AG04449 (cell line): Measurements from ENCODE around the gene ACTC1.
"Not testable (repeated sequence)": the region's sequence is repeated elsewhere in the genome, so short reads cannot be mapped to it uniquely, and the experiment has no call there.

Source experiments
- CTCF ChIA-PET: fragments of 350-600 bp; formaldehyde crosslinking; extraction: SDS; loops from one replicate; lab custom pipeline; 2021; ENCODE audit warnings: antibody characterized with exemption; lab: Yijun Ruan, JAX
- POLR2A ChIA-PET: fragments of 400-600, 350-600 bp; formaldehyde crosslinking; extraction: SDS; loops from one replicate; lab custom pipeline; 2020; ENCODE audit warnings: antibody characterized with exemption, inconsistent platforms; lab: Yijun Ruan, JAX
- DNase-seq: peaks from one replicate; pipeline ENCODE4 v3.0.0-alpha.2; 2010; ENCODE audit warnings: low read depth, low spot score
- H3K4me3 ChIP-seq: 2 replicates; pipeline ENCODE4 v1.5.1; 2011; ENCODE audit warnings: low read depth, mild to moderate bottlenecking, control low read depth, low read length
- TF ChIP-seq, protein P1 (sequence below): IDR thresholded peaks from one replicate; pipeline ENCODE4 v1.5.1; 2011; ENCODE audit warnings: mild to moderate bottlenecking, moderate library complexity, low read length, control low read depth, inconsistent platforms; ENCODE audit not compliant: insufficient read depth; ENCODE audit errors: missing control alignments

The ACTC1 gene

GRCh38 chr15:34812369-34812768, 17.0 kb upstream of the ACTC1 start:
- ChIA-PET POLR2A (interaction anchor here (0.6 kb wide), 1 partner anchor 106 kb away, joined by 3 read pairs; no protein-coding TSS in a partner anchor), CTCF (interaction anchor here (3.6 kb wide), 1 partner anchor 104 kb away, joined by 16 read pairs; no protein-coding TSS in a partner anchor)
- peak; percentile 75 for DNase-seq
- TF ChIP-seq, protein P1, sequence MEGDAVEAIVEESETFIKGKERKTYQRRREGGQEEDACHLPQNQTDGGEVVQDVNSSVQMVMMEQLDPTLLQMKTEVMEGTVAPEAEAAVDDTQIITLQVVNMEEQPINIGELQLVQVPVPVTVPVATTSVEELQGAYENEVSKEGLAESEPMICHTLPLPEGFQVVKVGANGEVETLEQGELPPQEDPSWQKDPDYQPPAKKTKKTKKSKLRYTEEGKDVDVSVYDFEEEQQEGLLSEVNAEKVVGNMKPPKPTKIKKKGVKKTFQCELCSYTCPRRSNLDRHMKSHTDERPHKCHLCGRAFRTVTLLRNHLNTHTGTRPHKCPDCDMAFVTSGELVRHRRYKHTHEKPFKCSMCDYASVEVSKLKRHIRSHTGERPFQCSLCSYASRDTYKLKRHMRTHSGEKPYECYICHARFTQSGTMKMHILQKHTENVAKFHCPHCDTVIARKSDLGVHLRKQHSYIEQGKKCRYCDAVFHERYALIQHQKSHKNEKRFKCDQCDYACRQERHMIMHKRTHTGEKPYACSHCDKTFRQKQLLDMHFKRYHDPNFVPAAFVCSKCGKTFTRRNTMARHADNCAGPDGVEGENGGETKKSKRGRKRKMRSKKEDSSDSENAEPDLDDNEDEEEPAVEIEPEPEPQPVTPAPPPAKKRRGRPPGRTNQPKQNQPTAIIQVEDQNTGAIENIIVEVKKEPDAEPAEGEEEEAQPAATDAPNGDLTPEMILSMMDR, result no peak
- H3K4me3 ChIP-seq, result no peak overlapping the region

DNA sequence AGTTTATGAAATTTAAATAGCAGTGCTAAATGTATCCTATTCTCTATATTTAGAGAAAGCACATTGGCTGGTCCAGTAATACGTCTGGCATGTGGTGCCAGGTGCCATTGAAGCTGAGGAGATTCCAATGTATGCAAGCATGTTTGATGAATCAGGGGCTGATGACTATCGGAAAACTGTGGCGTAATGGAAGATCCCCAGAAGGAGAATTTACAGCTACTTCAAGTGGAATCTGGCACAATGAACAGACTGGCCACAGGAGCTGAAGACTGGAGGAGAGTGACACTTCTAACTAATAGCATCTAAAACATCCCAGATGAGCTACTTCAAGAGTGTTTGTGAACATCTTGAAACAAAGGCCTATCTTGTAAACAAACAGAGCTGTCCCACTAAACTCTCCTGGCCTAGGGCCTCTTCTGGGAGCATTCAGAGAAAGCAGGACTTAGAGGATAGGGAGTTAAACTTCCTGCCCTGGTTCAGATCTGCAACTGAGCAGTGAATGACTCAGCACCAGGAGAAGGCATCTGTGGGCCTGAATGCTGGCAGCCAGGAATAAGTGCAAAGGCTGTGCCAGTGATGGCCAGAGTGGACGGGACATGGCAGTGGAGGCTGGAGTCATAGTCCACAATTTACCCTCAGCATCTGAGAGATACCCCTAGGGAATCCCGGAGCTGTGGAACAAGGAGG, 15.2 kb upstream of the ACTC1 start:
- peak; percentile 98 for DNase-seq
- no peak overlapping the region for H3K4me3 ChIP-seq
- TF ChIP-seq, protein P1, result no peak
- ChIA-PET POLR2A (no interaction called here), CTCF (interaction anchor here (0.8 to 3.6 kb wide), 4 partner anchors 8 to 102 kb away, joined by 3 to 16 read pairs (median 4); no protein-coding TSS in a partner anchor)

DNA sequence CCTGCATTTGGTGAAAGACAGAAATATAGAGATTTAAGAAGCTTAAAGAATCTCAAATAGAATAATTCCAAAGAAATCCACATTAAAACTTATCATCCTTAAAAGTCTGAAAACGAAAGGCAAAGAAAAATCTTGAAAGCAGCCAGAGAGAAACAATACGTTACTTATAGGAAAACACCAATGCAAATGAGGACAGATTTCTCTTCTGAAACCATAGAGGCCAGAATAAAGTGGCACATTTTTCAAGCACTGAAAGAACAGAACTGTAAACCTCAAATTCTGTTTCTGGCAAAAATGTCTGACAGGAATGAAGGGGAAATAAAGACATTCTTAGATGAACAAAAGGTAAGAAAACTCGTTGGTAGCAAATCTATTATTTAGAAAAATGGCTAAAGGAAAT, 13.8 kb upstream of the ACTC1 start:
- DNase-seq, result no peak
- H3K4me3 ChIP-seq, result no peak overlapping the region
- TF ChIP-seq, protein P1, result no peak
- POLR2A ChIA-PET, result no interaction called here
- CTCF ChIA-PET, result no interaction called here

- H3K4me3 ChIP-seq, result no peak overlapping the region
- POLR2A ChIA-PET, result no interaction called here
Measured at GRCh38 chr15:34808016-34808415, 12.7 kb upstream of the ACTC1 start.

DNA sequence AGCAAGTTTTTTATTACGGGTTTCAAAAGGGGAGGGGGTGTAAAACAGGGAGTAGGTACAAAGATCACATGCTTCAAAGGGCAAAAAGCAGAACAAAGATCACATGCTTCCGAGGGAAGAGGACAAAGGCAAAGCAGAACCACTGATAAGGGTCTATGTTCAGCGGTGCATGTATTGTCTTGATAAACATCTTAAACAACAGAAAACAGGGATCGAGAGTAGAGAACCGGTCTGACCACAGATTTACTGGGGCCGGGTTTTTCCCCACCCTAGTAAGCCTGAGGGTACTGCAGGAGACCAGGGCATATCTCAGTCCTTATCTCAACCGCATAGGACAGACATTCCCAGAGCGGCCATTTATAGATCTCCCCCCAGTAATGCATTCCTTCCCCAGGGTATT, 11.9 kb upstream of the ACTC1 start:
- POLR2A ChIA-PET, H3K4me3 ChIP-seq, DNase-seq: not testable (repeated sequence)
- CTCF ChIA-PET, result interaction anchor here (1.2 kb wide), 1 partner anchor 14 kb away, joined by 3 read pairs; no protein-coding TSS in a partner anchor

More at GRCh38 chr15:34808016-34808415, 12.7 kb upstream of the ACTC1 start:
- no peak for DNase-seq
- TF ChIP-seq, protein P1, result no peak
- CTCF ChIA-PET, result interaction anchor here (1.0 to 1.3 kb wide), 2 partner anchors 11 to 15 kb away, joined by 3 to 4 read pairs; no protein-coding TSS in a partner anchor

- TF ChIP-seq, protein P1, result no peak
- CTCF ChIA-PET, result no interaction called here
- no peak overlapping the region for H3K4me3 ChIP-seq
- POLR2A ChIA-PET, result no interaction called here
- no peak for DNase-seq
Measured at GRCh38 chr15:34804776-34805175, 9.4 kb upstream of the ACTC1 start.
